Skeletal muscle satellite cell (primary cell): ENCODE data around the gene RPEL1.
"Not testable (repeated sequence)": the region's sequence is repeated elsewhere in the genome, so short reads cannot be mapped to it uniquely, and the experiment has no call there.

Source experiments
- H3K27me3 ChIP-seq: 2 replicates; pipeline ENCODE4 v1.7.0; 2013; ENCODE audit warnings: low read length; ENCODE audit not compliant: control insufficient read depth, insufficient read depth
- H3K36me3 ChIP-seq: 2 replicates; pipeline ENCODE4 v1.7.0; 2013; ENCODE audit warnings: mild to moderate bottlenecking, control low read depth, low read length; ENCODE audit not compliant: insufficient read depth
- H3K4me1 ChIP-seq: 2 replicates; pipeline ENCODE4 v1.7.0; 2013; ENCODE audit warnings: low read length; ENCODE audit not compliant: control insufficient read depth, insufficient read depth
- H3K4me2 ChIP-seq: 2 replicates; pipeline ENCODE4 v1.7.0; 2013; ENCODE audit warnings: mild to moderate bottlenecking, low read length
- H3K4me3 ChIP-seq: 2 replicates; pipeline ENCODE4 v1.7.0; 2013; ENCODE audit warnings: low read length
- H3K9ac ChIP-seq: 2 replicates; pipeline ENCODE4 v1.7.0; 2013; ENCODE audit warnings: mild to moderate bottlenecking, low read depth, low read length, moderate library complexity
- H3K9me3 ChIP-seq: replicated peaks from 2 replicates; pipeline ENCODE4 v1.7.0; 2013; ENCODE audit warnings: mild to moderate bottlenecking, control low read depth, low read length

RPEL1 gene

DNA sequence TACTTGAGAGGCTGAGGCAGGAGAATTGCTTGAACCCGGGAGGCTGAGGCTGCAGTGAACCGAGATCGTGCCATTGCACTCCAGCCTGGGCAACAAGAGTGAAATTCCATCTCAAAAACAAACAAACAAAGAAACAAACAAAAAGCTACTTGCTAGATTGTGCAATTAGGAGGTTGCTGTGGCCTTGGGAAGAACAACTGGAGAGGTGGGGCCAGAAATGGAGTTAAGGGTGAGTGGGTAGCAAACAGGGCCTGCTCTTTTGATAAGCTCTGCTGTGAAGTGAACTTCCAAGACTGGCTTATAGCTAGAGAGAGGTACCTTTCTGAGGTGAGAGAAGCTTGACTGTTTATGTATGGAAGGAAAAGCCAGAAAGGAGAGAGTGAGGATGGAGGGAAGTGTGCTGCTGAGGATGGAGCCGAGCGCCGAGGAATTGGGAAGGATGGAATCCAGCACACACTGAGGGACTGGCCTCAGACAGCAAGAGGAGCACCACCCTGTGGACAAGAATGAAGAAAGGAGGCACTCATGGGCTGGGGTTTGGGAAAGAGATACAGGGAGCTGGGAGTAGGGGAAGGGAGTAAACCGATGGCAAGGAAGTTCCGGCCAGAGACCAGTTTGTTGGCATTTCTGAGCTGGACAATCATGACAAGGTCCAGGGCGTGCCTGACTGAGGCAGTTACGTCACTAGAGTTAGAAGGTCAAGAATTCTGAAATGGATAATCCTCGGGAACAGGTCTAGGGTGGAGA, 7.0 kb upstream of the RPEL1 start:
- peak overlapping the region; percentile 28 for H3K4me2 ChIP-seq
- peaks cover 16% of the 10 kb centered on the region for H3K4me1 ChIP-seq
- H3K27me3 ChIP-seq: no peaks in the 10 kb centered on the region

DNA sequence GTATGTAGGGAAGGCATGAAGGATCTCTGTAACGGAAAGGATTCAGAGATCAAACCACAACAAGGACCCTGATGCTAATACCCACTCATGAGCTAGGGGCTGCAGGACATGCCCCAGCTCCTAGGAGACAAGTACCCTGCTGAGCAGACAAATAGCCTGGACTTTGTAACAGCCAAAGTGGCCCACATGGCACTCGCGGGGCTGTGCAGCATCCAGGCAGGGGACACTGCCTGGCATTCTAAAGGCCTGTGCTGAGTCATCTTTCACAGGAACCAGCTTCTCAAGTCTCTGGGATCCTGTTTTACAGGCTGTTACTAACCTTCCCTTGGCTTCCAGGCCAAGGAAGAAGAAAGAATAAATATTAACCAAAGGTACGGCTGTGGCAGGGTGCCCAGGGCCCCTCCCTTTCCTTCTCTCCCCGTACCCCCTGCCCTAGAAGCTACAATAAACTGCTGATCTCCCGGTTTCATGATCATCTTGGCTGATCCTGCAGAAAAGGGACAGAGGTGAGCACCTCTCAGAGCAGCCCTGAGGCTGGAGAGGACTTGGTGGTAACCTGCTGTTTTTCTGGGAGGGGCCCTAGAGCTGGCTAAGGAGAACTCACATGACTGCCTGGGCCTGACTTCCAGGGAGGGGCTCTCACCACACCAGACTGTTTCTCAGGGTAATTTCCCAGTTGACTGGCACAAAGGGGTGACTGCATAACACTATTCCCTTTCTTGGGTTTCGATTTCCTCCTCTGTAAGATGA, 4.2 kb upstream of the RPEL1 start:
- H3K9ac ChIP-seq: peak overlapping the region; percentile 34
- no peak overlapping the region for H3K4me3 ChIP-seq
- no peaks in the 10 kb centered on the region for H3K9me3 ChIP-seq
- H3K4me2 ChIP-seq: no peak overlapping the region
- H3K4me1 ChIP-seq: peaks cover 16% of the 10 kb centered on the region
- H3K36me3 ChIP-seq: no peaks in the 10 kb centered on the region
- H3K27me3 ChIP-seq: peaks cover 5% of the 10 kb centered on the region

More for the DNA sequence above, 7.0 kb upstream of the RPEL1 start:
- H3K36me3 ChIP-seq: no peaks in the 10 kb centered on the region
- no peak overlapping the region for H3K4me3 ChIP-seq
- peak overlapping the region; percentile 31 for H3K9ac ChIP-seq
- no peaks in the 10 kb centered on the region for H3K9me3 ChIP-seq

DNA sequence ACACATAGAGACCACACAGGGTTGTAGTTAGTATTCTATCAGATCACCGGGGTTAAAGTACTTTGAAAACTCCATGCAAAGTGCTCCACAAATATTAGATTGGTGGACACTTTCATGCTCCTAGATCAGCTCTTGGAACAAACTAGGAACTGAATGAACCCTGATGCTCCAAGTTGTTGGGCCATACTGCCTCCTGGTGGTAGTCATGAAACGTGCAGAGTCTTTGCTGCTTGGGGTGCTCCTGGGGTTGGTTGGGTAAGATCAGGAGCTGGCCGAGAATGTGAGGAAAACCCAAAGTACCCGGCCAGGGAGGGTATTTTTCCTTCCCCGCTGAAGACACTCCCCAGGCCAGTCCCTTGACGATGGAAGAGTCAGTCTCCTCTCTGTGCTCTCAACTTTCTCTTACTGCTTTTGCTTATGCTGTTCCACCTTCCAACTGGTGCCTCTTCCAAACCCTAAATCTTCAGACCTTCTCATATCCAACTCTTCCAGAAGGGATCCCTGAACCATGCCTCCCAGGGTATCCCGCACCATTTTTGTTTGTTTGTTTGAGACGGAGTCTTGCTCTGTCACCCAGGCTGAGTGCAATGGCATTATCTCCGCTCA, 918 bp upstream of the RPEL1 start:
- H3K27me3 ChIP-seq: peaks cover 9% of the 10 kb centered on the region
- H3K36me3 ChIP-seq: no peaks in the 10 kb centered on the region
- H3K9me3 ChIP-seq: no peaks in the 10 kb centered on the region
- peaks cover 9% of the 10 kb centered on the region for H3K4me1 ChIP-seq
- H3K4me2 ChIP-seq: no peak overlapping the region
- no peak overlapping the region for H3K4me3 ChIP-seq
- H3K9ac ChIP-seq: no peak overlapping the region

DNA sequence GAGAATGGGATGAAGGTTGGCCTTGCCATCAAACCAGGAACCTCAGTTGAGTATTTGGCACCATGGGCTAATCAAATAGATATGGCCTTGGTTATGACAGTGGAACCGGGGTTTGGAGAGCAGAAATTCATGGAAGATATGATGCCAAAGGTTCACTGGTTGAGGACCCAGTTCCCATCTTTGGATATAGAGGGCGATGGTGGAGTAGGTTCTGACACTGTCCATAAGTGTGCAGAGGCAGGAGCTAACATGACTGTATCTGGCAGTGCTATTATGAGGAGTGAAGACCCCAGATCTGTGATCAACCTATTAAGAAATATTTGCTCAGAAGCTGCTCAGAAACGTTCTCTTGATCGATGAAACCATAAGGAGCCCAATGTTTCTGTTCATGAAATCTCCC, 637 bp downstream of the RPEL1 start:
- no peak overlapping the region for H3K9ac ChIP-seq
- no peak overlapping the region for H3K4me3 ChIP-seq
- peaks cover 5% of the 10 kb centered on the region for H3K4me1 ChIP-seq
- peaks cover 14% of the 10 kb centered on the region for H3K27me3 ChIP-seq
- no peaks in the 10 kb centered on the region for H3K36me3 ChIP-seq
- no peak overlapping the region for H3K4me2 ChIP-seq
- no peaks in the 10 kb centered on the region for H3K9me3 ChIP-seq

DNA sequence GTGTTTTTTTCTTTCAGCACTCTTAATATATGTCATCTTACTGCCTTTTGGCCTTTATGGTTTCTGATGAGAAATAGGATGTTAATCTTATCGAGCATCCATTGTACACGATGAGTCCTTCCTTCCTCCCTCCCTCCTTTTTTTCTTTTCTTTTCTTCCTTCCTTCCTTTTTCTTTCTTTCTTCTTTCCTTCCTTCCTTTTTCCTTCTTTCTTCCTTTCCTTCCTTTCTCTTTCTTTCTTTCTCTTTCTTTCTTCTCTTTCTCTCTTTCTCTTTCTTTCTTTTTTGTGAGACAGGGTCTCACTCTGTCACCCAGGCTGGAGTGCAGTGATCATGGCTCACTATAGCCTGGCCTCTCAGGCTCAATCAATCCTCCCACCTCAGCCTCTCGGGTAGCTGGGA, 8.4 kb downstream of the RPEL1 start:
- Histone ChIP-seq H3K9ac (no peak overlapping the region), H3K4me1 (peaks cover 3% of the 10 kb centered on the region), H3K4me2 (no peak overlapping the region), H3K4me3 (no peak overlapping the region), H3K27me3 (peaks cover 6% of the 10 kb centered on the region), H3K9me3 (no peaks in the 10 kb centered on the region), H3K36me3 (no peaks in the 10 kb centered on the region)

DNA sequence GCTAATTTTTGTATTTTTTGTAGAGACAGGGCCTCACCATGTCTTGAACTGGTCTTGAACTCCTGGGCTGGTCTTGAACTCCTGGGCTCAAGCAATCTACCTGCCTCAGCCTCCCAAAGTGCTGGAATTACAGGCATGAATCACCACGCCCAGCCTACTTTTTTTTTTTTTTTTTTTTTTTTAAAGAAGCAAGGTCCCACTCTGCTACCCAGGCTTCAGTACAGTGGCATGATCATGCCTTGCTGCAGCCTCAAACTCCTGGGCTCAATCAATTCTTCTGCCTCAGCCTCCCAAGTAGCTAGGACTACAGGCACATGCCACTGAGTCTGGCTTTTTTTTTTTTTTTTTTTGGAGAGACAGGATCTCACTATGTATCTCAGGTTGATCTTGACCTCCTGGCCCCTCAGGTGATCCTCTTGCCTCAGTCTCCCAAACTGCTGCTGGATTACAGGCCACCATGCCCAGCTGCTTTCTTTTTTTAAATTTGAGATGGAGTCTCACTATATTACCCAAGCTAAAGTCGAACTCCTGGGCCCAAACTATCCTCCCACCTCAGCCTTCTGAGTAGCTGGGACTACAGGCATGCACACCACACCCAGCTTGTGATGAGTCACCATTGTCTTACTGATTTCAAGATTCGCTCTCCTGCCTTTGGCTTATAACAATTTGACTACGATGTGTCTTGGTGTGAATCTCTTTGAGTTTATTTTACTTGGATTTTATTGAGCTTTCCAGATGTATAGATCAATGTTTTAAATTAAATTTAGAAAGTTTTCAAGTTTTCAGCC, 9.0 kb downstream of the RPEL1 start:
- no peak overlapping the region for H3K4me2 ChIP-seq
- H3K27me3 ChIP-seq: peaks cover 6% of the 10 kb centered on the region
- H3K9ac ChIP-seq: no peak overlapping the region
- no peak overlapping the region for H3K4me3 ChIP-seq
- no peaks in the 10 kb centered on the region for H3K36me3 ChIP-seq
- H3K9me3 ChIP-seq: no peaks in the 10 kb centered on the region
- peaks cover 3% of the 10 kb centered on the region for H3K4me1 ChIP-seq

DNA sequence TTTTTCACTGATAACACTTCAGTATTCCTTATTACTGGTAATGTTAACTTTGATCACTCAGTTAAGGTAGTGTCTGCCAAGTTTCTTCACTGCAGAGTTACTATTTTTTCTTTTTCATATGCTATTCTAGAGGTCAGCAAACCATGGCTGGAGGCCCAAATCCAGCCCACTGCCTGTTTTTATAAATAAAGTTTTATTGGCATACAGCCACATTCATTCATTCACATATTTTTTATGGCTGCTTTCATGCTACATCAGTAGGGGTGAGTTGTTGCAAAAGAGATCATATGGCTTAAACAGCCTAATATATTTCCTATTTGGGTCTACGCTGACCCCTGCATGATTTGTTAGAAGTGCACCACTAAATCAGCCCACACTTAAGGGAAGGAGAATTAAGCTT, 10.9 kb downstream of the RPEL1 start:
- H3K36me3 ChIP-seq: no peaks in the 10 kb centered on the region
- H3K4me1 ChIP-seq: peaks cover 3% of the 10 kb centered on the region
- H3K4me3 ChIP-seq: no peak overlapping the region
- no peak overlapping the region for H3K4me2 ChIP-seq
- no peaks in the 10 kb centered on the region for H3K27me3 ChIP-seq
- H3K9ac ChIP-seq: no peak overlapping the region
- H3K9me3 ChIP-seq: no peaks in the 10 kb centered on the region

DNA sequence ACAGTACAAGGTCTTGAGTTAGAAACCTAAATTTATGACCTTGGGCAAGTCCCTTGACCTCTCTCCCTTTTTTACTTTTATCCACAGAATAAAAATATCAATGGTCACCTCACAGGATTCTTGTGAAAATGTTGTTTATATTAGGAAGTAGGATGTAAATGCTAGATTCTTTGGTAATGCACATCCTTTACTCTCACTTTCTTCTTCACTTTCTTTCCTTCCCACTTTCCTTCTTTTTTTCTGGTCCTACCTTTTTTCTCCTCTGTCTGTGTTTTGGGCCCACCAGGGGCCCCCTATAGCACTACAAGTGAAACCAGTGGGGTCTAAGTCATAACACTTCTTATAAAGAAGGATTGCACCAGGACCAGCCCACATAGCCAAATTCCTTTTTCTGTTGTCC, 12.1 kb downstream of the RPEL1 start:
- Histone ChIP-seq H3K4me1 (peaks cover 3% of the 10 kb centered on the region), H3K27me3 (peaks cover 7% of the 10 kb centered on the region), H3K9ac (no peak overlapping the region), H3K4me2 (no peak overlapping the region), H3K4me3 (no peak overlapping the region), H3K9me3 (no peaks in the 10 kb centered on the region), H3K36me3 (no peaks in the 10 kb centered on the region)

DNA sequence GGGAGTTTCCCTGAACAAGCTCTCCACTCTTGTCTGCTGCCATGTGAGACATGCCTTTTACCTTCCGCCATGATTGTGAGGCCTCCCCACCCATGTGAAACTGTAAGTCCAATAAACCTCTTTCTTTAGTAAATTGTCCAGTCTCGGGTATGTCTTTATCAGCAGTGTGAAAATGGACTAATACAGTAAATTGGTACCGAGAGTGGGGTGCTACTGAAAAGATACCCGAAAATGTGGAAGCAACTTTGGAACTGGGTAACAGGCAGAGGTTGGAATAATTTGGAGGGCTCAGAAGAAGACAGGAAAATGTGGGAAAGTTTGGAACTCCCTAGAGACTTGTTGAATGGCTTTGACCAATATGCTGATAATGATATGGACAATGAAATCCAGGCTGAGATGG, 13.2 kb downstream of the RPEL1 start:
- not testable (repeated sequence) for H3K9ac ChIP-seq, H3K9me3 ChIP-seq, H3K4me2 ChIP-seq, H3K4me3 ChIP-seq, H3K36me3 ChIP-seq, H3K4me1 ChIP-seq
- H3K27me3 ChIP-seq: peaks cover 16% of the 10 kb centered on the region

DNA sequence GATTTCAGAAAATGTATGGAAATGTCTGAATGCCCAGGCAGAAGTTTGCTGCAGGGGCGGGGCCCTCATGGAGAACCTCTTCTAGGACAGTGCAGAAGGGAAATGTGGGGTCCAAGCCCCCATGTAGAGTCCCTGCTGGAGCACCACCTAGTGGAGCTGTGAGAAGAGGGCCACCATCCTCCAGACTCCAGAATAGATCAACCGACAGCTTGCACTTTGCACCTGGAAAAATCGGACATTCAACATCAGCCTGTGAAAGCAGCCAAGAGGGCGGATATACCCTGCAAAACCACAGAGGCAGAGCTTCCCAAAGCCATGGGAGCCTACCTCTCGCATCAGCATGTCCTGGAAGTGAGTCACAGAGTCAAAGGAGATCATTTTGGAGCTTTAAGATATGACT, 14.3 kb downstream of the RPEL1 start:
- Histone ChIP-seq H3K9me3 (no peaks in the 10 kb centered on the region), H3K4me2 (no peak overlapping the region), H3K36me3 (no peaks in the 10 kb centered on the region), H3K4me1 (no peaks in the 10 kb centered on the region), H3K4me3 (no peak overlapping the region), H3K27me3 (peaks cover 17% of the 10 kb centered on the region), H3K9ac (no peak overlapping the region)

DNA sequence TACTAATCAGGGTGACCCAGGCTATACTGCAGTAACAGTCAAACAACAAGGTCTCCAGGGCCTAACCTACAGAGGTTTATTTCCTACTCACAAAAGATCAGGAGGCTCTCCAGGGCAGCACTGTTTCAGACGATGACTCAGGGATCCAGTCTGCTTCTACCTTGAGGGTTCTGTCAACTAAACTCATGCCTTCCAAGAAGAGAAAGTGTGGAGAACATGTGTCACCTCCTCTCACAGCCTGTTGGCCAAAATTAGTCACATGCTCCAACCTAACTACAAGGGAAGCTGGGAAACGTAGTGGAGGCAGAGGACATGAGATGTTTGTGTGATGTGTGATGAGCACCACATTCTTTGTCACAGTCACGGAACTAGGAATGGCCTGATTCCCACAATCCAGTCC, 16.5 kb downstream of the RPEL1 start:
- H3K9ac ChIP-seq: no peak overlapping the region
- no peaks in the 10 kb centered on the region for H3K36me3 ChIP-seq
- no peaks in the 10 kb centered on the region for H3K9me3 ChIP-seq
- no peak overlapping the region for H3K4me2 ChIP-seq
- H3K27me3 ChIP-seq: peaks cover 31% of the 10 kb centered on the region
- H3K4me1 ChIP-seq: no peaks in the 10 kb centered on the region
- no peak overlapping the region for H3K4me3 ChIP-seq
